ENCODE results near the gene FAM236A.
"Not testable (repeated sequence)": the region's sequence is repeated elsewhere in the genome, so short reads cannot be mapped to it uniquely, and the experiment has no call there.

The FAM236A gene

DNA sequence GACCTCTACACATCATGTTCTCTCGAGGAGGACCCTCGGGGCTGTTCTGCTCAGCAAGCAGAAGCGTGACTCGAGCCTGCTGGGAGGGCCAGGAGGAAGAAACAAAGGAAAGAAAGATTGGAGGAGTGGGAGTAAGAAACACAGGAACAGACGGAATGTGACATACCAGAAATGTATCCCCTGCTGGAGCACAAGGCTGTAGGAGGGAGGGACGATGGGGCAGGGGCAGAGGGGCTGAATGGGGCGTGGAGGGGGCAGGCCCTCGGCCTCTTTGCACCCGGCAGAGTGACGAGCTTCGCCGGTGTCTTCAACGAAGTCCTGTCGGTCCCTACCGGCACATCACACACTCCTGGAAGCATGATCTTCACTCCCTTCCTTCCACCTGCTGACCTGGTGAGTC, at the start of gene FAM236A:
FAM236A (plus strand) TSS at position 301 of the 400 bp plus-strand sequence; CDS start at position 358, 57 bp downstream.
- DNase-seq = not testable (repeated sequence)

DNA sequence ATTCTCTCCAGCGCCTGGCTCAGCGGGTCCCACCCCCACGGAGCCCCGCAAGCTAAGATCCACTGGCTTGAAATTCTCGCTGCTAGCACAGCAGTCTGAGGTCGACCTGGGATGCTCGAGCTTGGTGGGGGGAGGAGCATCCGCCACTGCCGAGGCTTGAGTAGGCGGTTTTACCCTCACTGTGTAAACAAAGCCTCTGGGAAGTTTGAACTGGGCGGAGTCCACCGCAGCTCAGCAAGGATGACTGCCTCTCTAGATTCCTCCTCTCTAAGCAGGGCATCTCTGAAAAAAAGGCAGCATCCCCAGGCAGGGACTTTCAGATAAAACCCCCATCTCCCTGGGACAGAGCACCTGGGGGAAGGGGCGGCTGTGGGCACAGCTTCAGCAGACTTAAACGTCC, 48.3 kb upstream of the FAM236A start:
- not testable (repeated sequence) for DNase-seq

DNA sequence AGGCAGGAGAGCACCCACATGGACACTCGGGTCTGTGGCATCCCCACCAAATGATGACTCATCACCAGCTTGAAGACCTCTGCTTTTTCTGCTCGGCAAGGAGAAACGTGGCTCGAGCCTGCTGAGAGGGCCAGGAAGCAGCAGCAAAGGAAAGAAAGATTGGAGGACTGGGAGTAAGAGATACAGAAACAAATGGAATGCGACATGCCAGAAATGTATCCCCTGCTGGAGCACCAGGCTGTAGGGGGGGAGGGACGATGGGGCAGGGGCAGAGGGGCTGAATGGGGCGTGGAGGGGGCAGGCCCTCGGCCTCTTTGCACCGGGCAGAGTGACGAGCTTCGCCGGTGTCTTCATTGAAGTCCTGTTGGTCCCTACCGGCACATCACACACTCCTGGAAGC, 25.7 kb upstream of the FAM236A start, which contains the start of gene FAM236C:
FAM236C (plus strand) TSS at position 301 of the 400 bp plus-strand sequence. CDS start 100 bp downstream, outside the sequence.
- DNase-seq = not testable (repeated sequence)

DNA sequence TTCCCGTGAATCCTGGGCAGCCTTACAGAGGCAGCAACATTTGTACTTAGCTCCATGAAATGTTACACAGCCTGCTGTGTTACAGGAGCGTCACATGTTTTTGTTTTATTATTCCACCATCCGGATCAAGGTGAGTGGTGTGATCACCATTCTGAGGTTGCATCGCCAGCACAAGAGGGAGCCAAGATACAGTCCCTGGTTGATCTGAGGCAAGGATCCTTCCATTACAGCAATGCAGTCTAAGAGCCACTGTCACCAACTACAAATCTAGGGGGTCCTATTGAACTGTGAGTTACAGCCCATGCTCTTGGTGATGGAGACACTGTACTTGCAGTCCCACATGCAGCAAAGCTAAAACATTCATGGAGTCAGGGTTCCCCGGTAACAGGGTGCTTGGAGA, 21.9 kb upstream of the FAM236A start:
- not testable (repeated sequence) for DNase-seq

DNA sequence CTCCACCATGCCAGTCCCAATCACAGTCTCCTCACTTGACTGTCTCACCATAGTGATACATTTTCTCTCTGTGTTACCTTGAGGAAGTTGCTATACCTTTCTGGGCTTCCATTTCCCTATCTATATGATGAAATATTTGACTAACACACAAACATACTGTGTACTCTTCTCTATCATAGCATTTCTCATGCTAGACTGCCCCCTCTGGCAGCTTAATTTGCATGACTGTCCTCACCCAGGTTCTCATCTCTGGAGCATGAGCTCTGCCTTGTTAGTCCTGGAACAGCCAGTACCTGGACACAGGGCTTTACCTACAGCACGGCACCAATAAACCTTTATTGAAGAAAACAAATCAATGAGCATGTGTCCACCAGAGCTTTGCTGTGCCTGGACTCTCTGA, 5.7 kb upstream of the FAM236A start:
- DNase-seq = not testable (repeated sequence)

DNA sequence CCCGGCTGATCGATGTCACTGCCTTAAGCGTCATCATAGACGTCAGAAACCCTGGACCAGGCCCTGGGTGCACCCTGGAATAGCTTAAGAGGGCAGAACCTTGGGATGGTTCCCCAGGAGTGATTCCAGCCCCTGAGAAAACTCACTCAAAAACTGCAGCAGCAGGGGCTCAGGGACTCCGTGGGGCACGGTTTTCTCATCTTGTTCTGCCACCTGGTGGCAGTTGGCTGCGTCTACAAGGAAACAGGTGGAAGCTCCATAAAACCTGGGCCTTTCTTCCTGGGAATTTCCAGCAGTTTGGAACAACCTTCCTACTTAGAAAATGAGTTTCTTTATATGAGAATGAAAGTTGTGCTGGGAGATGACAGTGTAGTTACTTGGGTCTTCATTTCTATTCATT, 1.6 kb upstream of the FAM236A start:
- not testable (repeated sequence) for DNase-seq

DNA sequence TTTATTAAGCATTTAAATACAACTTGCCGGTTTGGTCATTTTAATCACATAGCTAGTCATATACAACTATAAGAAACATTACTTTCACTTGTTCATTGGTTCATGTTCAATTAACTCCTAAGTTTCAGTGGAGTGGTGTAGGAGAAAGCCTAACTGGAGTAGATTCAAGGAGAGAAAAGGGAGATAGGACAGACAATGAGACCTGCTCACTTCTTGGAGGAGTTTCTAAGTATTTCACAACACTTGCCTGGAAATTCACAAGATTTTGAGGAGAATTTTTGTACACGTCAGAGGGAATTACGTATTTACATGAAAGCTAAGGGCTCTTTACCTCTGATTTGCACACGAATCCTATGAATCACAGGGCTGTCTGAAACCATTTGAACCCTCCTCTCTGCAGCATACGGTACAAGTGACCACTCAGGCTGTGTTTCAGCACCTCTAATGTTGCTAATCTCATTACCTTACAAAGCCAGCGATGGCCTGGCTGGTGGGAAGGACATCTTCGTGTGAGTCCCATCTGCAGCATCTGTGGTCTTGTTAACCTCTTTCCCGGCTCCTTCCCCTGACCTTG, 1.0 kb upstream of the FAM236A start:
- not testable (repeated sequence) for DNase-seq

DNA sequence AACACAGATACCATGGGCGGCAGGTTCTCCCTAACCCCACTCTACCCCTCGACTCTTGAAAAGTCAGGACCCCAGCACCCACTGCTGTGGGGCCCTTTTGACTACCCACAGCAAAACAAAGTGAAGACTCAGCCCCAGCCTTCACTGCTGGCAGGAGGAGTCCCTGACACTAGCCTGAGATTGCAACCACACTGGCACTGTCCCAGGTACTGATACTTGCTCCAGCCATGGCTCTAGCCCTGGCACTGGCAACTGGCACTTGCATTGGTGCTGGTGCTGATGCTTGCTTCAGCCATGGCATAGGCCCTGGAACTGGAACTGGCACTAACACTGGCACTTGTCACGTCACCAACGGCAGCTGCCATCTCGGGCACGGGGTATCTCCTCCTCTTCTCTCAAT, 4.3 kb downstream of the FAM236A start:
- DNase-seq = not testable (repeated sequence)

DNA sequence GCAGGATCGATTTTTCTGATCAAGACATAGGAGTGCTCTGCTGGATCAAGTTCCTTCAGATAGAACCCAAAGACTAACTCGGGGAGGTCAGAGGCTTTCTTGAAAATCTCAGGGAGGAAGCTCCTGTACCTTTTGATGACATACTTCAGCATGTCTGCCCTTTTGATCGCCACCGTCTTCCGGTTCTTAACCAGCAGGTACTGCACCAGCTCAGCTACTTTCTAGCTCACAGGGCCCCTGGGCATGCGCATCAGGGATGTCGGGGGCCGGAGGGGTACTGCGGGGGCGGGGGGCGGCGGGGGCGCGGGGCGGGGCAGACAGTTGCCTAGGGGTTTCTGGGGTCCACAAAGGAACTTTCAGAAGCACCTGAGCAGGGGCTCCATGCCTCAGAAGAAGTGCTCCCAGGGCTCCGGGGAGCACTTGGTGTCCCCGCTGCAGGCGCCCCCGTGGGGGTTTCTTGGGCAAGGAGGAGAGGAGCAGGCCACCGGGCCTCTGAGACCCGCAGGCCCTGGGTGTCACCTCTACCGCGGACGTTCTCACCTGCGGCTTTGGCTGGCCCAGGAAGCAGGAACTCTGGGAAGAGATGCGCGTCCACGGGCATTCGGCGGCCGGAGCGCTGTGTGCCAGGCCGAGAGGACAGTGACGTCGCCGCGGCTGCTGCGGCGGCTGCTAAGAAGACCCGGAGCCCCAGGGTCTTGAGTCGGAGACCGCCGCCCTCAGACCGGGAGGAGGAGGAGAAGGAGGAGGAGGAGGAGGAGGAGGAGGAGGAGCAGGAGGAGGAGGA, 5.2 kb downstream of the FAM236A start:
- DNase-seq = not testable (repeated sequence)

DNA sequence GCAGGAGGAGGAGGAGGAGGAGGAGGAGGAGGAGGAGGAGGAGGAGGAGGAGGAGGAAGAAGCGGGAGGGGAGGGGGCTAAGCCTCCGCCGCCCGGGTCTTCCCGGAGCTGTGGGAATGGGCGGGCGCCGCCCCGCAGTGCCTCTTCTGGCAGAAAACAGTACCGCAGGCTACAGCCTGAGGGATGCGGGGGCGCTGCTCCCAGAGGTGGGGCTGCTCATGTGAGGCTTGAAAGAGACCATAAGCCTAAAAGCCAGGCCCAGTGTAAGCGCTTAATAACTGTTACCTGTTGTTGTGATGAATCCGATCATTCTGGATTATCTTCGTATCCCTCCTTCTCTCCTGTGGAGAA, 5.8 kb downstream of the FAM236A start, which contains the start of gene DMRTC1:
DMRTC1 (minus strand) TSS at position 19 of the 351 bp plus-strand sequence. CDS start 68,143 bp downstream, outside the sequence.
- not testable (repeated sequence) for DNase-seq

DNA sequence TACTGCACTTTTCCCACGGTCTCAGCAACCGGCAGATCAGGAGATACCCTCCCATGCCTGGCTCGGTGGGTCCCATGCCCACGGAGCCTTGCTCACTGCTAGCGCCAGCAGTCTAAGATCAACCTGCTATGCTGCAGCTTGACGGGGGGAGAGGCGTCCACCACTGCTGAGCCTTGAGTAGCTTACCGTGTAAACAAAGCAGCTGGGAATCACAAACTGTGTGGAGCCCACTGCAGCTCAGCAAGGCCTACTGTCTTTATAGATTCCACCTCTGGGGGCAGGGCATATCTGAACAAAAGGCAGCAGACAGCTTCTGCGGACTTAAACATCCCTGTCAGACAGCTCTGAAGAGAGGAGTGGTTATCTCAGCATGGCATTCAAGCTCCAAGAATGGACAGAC, 22.0 kb downstream of the FAM236A start:
- not testable (repeated sequence) for DNase-seq

DNA sequence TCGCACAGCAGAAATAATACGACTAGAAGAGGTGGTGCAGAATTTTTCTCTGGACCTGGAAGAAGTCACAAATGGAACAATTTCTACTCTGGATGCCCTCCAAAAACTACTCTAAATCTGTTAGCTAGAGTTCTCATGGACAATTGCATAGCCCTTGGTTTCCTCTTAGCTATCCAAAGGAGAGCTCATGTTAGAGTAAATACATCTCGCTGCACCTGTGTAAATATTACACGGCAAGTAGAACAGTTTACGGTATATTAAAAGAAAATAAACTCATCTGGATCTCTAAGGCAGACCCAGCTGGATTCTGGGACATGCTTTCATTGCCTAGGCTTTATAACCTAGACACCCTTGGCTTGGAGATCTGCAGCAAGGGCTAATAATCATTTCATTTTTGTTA, 33.9 kb downstream of the FAM236A start:
- DNase-seq = not testable (repeated sequence)

DNA sequence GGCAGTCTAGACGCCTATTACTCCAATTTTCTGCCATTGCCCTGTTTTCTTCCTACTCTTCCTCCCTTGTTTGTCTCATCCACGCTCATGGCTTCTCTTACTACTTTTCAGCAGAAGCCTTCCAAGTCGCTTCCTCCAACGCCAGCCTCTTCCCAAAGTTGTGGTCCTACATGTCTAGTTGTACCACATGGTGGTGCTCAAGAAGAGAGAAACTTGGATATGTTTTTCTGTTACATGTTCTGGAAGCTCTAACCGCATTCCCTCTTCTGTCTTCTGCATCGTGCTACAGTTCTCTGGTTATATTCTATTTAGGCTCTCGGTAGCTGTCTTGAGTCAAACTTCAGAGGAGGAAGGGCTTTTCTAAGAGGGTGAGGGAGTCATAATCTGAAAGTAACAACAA, 36.9 kb downstream of the FAM236A start:
- DNase-seq = not testable (repeated sequence)

DNA sequence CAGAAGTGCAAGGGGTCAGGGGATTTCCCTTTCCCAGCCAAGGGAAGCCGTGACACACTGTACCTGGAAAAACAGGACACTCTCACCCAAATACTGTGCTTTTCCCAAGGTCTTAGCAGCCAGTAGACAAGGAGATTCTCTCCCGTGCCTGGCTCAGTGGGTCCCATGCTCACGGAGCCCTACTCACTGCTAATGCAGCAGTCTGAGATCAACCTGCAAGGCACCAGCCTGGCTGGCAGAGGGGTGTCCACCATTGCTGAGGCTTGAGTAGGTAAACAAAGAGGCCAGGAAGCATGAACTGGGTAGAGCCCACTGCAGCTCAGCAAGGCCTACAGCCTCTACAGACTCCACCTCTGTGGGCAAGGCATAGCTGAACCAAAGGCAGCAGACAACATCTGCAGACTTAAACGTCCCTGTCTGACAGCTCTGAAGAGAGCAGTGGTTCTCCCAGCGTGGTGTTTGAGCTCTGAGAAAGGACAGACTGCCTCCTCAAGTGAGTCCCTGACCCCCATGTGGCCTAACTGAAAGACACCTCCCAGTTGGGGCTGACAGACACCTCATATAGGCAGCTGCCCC, 43.0 kb downstream of the FAM236A start:
- not testable (repeated sequence) for DNase-seq
